Activated T-cell treated with anti-CD3 and anti-CD28 coated beads for 48 hours (primary cell): ENCODE measurements around the gene ATG14.
"Not testable (repeated sequence)": the region's sequence is repeated elsewhere in the genome, so short reads cannot be mapped to it uniquely, and the experiment has no call there.

Source experiments
- DNase-seq: peaks from one replicate; pipeline ENCODE4 v3.0.0-alpha.2; 2020; ENCODE audit warnings: low read depth

Gene ATG14

DNA sequence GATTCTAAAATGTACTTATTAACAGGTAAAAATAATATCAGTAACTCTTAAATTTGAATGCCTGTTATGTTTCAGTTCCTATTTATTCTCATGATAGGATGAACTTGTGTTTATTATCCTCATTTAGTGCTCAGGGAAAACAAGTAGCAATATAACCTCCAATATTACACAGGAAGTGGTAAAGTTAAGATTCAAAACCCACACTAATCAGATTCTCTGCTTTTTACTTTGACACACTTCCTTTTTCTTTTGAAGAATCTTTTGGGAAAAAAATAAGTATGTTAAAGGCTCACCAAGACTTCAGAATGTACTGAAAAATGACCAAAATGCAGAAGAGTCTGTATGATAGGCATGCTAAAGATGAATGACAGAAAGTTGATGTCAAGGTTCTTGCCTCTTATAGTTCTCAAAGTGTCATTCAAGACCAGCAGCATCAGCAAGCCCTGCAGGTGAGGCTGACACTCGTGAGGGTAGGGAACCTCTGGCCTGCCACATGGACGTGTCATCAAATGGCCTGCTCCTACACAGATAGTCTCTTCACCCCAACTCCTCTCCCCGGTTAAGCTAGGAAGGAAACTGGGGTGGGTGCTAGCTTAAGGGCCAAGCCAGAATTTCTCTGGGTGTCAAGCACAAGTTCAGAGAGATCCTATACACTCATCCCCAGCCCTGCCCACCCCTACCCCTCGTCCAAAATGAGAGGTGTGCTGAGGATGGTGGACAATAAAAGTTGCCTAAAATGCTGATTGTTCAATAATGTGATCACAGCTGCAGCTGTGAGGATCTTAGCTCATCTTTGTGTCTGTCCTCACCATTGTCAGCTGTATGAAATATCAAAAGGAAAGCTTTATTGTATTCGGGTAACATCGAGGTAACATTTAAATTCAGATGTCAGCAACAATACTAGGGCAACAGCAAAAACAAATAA, 22.5 kb upstream of the ATG14 start:
- DNase-seq: no peak

- no peak for DNase-seq
Observed at GRCh38 chr14:55432628-55433027, 21.0 kb upstream of the ATG14 start.

- DNase-seq: no peak
Observed at GRCh38 chr14:55430024-55430690, 18.5 kb upstream of the ATG14 start.

- no peak for DNase-seq
Observed at GRCh38 chr14:55427439-55427838, 15.8 kb upstream of the ATG14 start.

DNA sequence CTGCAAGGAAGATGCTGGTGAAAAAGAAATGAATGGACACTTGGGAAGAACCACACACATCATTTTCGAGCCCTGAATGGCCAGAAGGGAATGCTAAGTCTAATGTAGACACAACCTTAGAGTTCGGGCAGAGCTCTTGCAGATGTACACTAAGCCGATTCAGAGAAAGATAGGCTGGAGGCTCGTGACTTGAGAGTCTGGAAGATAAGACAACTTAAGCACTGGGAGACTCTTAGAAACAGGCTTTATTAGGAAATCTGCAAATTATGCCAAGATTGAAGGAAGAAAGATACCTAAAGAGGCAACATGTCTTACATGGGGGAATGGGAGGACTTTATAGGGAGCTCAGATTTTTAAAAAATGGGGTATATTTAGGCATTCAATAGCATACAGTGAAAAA, 15.3 kb upstream of the ATG14 start:
- no peak for DNase-seq

DNA sequence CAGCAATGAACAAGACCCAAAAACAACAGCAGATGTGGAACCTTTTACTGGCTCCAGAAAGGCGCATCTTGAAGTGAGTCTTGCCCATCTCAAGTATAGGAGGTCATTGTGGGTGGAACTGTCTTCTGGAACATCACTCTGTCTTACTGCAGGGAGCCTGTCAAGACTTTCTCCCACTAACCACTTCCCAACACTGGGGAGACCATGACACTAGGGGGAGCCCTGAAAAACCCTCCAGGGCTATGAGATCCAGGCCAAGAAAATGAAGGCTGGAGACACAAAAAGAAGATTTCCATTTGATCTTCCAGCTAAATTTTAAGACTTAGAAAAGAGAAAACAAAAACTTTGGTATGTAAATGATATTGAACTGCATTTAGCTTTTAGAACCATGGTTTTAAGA, 13.5 kb upstream of the ATG14 start:
- DNase-seq: no peak

DNA sequence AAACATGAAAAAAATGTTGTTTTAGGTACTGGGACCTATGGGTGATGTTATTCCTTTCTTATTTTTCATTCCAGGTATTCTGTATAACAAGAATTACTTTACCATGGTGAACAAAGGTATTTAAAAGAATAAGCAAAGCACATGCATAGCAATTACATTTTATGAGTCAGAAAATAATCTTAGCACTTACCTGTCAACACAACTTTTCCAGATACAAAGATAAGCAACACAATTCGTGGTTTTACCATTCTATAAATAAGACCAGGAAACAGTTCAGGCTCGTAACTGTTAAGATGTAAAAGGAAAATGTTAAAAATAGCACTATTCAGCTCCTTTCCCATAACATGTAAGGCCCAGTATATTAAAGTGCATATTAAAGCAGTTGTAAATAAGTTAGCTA, 12.3 kb upstream of the ATG14 start:
- no peak for DNase-seq

DNA sequence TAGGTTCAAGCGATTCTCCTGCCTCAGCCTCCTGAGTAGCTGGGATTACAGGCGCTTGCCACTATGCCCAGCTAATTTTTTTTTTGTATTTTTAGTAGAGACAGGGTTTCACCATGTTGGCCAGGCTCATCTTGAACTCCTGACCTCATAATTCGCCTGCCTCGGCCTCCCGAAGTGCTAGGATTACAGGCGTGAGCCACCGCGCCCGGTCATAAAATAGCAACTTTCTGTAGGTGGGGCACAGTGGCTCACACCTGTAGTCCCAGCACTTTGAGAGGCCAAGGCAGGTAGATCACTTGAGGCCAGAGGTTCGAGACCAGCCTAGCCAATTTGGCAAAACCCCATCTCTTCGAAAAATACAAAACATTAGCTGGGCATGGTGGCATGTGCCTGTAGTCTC, 10.7 kb upstream of the ATG14 start:
- not testable (repeated sequence) for DNase-seq

DNA sequence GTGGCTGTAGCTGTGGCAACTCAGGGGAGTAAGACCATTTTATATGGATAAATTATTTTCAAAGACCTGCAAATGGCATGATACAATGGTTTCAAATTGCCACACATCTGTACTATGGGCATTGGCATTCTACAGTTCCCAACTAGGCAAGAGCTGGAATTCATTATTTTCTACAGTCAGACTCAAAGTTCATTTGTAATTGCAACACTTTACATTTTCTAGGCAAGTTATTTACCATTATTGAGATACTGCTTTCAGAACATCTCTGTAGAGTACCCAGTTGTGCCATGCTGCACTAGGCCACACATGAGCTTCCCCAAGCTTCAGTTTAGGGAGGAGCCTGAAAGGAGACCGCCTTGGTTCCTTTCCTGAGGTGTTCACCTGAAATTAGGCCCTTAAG, 8.0 kb upstream of the ATG14 start:
- DNase-seq: no peak

DNA sequence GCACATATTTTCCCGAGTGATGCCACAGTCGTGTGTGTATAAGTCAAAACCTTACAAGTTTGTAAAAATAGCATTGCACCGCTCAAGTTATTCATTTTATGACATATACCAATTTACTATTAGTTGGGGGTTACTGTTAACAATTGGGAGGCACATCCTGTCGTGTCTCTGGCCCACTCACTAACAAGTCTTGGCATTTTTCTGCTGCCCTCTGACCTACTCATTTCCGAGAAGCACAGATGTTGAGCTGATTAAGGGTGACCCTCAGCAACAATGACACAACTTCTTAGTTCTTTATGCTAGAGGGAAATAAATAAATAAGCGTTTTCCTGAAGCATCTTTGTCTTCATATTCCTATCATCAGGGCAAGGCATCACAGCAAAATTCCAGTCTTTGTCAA, 6.8 kb upstream of the ATG14 start:
- no peak for DNase-seq

GRCh38 chr14:55417955-55418354, 6.3 kb upstream of the ATG14 start:
- DNase-seq: no peak

- no peak for DNase-seq
Observed at GRCh38 chr14:55416866-55417265, 5.2 kb upstream of the ATG14 start.

GRCh38 chr14:55414551-55414950, 2.9 kb upstream of the ATG14 start:
- DNase-seq: no peak

GRCh38 chr14:55412676-55413075, 1.0 kb upstream of the ATG14 start:
- no peak for DNase-seq

GRCh38 chr14:55410876-55411275, 754 bp downstream of the ATG14 start:
- DNase-seq: no peak

GRCh38 chr14:55404173-55404854, 7.3 kb downstream of the ATG14 start:
- DNase-seq: no peak

- DNase-seq: no peak
Observed at GRCh38 chr14:55401751-55402150, 9.9 kb downstream of the ATG14 start.

- DNase-seq: no peak
Observed at GRCh38 chr14:55399852-55400251, 11.8 kb downstream of the ATG14 start.

DNA sequence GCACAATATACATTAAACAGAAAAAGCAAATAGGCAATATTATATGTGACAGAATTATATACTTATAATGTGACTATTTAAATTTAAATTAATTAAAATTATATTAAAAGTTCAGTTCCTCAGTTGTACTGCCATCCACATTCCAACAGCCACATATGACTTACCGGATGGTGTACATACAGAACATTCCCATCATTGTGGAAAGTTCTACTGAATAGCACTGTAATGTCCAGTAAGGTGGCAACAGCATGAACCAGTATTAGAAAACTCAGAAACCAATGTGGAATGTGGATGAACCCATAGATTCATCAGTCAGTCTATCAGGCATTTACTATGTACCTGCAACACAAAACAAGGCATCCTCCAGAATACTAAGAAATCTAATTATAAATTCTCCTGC, 12.4 kb downstream of the ATG14 start:
- no peak for DNase-seq

- no peak for DNase-seq
Observed at GRCh38 chr14:55398679-55399078, 13.0 kb downstream of the ATG14 start.

DNA sequence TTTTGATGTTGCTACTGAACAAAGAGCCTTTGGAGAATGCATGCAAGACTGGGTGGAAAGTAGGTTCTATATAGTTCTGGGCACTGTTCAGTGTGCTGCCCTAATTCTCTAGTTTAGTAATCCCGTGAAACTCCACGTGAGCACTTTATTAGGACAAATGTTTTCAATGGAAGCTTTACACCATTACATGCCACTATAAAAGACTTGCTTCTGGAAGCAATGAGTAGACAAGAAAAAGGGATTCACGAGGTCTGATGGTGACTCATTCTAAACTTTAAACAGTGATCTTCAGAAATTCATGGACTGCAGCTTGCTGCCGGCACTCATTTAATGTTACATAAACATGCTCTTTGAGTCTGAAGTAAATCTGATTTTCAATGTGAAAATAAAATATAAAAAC, 22.3 kb downstream of the ATG14 start:
- no peak for DNase-seq

DNA sequence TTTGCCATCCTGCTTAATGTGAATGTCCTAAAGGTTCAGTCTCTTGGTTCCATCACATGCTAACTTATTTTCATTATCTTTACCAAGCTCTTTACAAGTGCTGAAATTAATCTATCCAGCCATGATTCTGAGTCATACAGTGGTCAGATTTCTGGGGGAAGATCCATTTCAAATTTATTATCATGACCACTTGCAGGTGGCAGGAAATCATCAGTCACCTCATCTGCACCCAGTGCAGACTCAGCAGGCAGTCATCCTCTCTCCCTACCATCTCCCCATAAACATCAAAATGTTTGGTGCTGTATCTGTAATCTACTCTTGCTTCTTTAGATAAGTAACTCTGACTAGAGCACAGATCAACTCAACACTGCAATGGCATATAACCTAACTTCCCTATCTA, 23.5 kb downstream of the ATG14 start:
- no peak for DNase-seq

DNA sequence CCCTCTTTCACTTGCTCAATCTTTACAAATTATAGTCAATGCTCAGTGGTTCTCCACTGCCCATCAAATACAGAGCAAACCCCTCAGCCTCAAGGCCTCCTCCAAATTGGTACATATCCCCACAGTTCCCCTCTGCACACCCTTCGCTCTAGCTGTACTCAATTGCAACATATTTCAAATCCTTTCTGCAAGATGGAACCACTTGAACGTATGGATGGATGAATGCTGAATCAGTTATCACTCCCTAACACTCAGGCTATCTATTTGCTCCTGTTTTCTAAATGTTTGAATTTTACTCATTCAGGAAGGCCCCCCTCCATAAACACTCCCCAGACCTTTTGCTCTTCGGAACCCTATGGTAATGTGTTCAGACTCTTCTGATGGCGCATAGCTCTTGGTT, 24.5 kb downstream of the ATG14 start:
- no peak for DNase-seq
